ENCODE results near the gene OR5B17.

DNA sequence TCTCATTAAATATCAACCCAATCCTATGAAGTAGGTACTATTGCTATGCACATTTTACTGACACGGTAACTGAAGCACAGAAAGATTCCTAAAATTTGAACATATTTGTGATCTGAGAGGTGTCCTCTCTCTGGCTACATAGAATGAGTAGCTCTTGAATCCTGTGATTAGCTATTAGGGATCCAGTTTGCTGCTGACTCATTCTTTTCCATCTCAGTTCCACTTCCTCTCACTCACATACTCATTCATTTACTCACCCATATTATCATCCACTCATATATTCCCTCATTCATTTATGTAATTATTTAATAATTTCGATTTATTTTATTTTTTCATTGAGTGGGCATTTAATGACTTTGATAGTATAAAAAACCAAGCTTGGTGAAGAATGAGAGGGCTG, 42.7 kb downstream of the OR5B17 start:
- no peak for TF ChIP-seq ZFP3 (CRISPR knock-in tag; IDR thresholded peaks at IDR 0.05)
- no peak for TF ChIP-seq TCF4 (CRISPR knock-in tag; IDR thresholded peaks at IDR 0.05; ENCODE audit: borderline replicate concordance)
- TF ChIP-seq TSHZ2 (CRISPR knock-in tag; IDR thresholded peaks at IDR 0.05) = no peak
- no peak for TF ChIP-seq BACH2 (CRISPR knock-in tag; IDR thresholded peaks at IDR 0.05; ENCODE audit: borderline replicate concordance)
- TF ChIP-seq RARB (CRISPR knock-in tag; IDR thresholded peaks at IDR 0.05) = no peak
- TF ChIP-seq ZNF565 (CRISPR knock-in tag; conservative IDR thresholded peaks at IDR 0.05; ENCODE audit: low read depth) = no peak
- TF ChIP-seq ESRRG (CRISPR knock-in tag; IDR thresholded peaks at IDR 0.05) = no peak

Measured in SK-N-SH treated with all-trans-retinoic acid at 6 μM for 48 hours (cell line).